GM21717 (cell line): ENCODE results near the gene VPS9D1.
"Not testable (repeated sequence)": the region's sequence is repeated elsewhere in the genome, so short reads cannot be mapped to it uniquely, and the experiment has no call there.

ENCODE experiments used
- ATAC-seq: cut with Tn5 transposase; IDR thresholded peaks from one replicate; pipeline ENCODE4 v1.9.1; 2021; ENCODE audit warnings: mild to moderate bottlenecking, moderate library complexity; ENCODE audit not compliant: unreplicated experiment

VPS9D1 gene

DNA sequence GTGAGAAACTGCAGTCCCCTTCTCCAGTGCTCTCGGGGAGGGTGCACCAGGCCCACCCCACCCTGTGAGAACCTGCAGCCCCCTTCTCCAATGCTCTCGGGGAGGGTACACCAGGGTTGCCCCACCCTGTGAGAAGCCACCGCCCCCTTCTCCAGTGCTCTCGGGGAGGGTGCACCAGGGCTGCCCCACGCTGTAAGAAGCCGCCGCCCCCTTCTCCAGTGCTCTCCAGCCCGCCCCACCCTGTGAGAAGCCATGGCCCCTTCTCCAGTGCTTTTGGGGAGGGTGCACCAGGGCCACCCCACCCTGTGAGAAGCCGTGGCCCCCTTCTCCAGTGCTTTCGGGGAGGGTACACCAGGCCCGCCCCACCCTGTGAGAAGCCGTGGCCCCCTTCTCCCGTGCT, 50.9 kb downstream of the VPS9D1 start:
- ATAC-seq: no peak

- ATAC-seq: no peak
These were observed 51.9 kb downstream of the VPS9D1 start for GRCh38 chr16:89668790-89669158.

DNA sequence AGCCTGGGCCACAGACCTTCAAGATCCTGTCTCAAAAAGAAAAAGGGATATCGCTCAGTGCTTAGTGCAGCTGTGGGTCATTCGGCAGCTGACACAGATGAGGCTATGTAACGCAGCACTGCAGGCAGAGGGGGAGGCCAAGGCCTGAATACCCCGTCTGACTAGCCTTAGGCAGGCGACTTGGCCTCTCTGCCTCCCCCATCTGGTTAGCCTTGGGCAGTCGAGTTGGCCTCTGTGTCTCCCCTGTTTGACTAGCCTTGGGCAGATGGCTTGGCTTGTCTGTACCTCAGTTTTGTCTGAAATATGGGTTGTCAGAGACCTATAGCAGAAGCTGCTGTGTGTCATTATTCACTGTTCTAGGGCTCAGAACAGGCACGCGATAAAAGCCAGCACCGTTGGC, 53.1 kb downstream of the VPS9D1 start:
- no peak for ATAC-seq

- ATAC-seq: not testable (repeated sequence)
These were observed 53.7 kb downstream of the VPS9D1 start for GRCh38 chr16:89667000-89667399.

DNA sequence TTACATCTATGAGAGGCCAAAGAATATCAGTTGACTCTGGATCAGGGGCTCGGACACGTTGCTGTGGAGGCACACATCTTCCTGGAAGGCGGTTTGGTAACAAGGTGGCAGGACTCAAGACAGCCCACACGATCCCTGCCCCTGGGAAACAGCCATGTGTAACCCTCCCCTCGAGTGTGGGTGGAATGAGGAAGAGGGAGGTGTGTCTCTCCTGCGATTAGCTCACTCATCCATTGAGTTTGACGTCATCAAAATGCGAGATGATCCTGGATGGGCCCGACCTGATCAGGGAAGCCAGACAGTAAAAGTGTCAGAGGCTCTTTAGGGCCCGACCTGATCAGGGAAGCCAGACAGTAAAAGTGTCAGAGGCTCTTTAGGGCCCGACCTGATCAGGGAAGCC, 56.5 kb downstream of the VPS9D1 start:
- ATAC-seq: not testable (repeated sequence)

DNA sequence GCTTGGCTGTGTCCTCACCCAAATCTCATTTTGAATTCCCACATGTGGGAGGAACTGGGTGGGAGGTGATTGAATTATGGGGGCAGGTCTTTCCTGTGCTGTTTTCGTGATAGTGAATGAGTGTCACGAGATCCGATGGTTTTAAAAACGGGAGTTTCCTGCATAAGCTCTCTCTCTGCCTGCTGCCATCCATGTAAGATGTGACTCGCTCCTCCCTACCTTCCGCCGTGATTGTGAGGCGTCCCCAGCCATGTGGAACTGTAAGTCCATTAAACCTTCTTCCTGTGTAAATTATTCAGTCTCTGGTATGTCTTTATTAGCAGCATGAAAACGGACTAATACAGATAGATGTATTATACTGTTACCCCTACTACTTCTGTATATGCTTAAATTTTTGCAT, 59.5 kb downstream of the VPS9D1 start:
- ATAC-seq: no peak

- no peak for ATAC-seq
These were observed 60.6 kb downstream of the VPS9D1 start for GRCh38 chr16:89660146-89660545.

DNA sequence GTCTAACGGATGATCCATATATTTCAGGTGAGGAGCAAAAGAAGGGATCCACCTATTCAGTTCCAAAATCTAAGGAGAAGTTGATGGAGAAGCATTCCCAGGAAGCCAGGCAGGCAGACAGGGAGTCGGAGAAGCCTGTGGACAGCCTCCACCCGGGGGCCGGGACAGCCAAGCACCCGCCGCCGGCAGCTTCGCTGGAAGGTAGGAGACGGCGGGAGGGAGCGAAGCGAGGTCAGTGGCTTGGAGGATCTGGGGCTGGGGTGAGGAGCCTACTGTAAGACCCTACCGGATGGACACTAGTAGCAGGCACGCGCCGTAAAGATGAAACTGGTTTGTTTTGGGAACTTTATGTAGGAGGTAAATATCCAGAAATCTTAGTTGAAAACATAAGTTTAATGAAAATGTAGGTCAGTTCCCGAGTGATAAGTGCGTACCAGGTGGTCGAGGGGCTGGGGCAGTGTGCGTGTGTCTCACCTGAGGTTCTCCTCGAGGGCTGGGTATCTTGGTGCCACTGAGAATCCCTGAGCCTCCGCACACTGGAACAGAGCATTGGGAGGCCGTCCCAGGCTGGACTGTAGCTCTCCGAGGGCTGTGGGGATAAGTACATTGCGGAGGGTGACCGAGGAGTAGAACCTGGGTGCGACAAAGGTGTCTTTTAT, 62.3 kb downstream of the VPS9D1 start:
- ATAC-seq: peak; percentile 12

DNA sequence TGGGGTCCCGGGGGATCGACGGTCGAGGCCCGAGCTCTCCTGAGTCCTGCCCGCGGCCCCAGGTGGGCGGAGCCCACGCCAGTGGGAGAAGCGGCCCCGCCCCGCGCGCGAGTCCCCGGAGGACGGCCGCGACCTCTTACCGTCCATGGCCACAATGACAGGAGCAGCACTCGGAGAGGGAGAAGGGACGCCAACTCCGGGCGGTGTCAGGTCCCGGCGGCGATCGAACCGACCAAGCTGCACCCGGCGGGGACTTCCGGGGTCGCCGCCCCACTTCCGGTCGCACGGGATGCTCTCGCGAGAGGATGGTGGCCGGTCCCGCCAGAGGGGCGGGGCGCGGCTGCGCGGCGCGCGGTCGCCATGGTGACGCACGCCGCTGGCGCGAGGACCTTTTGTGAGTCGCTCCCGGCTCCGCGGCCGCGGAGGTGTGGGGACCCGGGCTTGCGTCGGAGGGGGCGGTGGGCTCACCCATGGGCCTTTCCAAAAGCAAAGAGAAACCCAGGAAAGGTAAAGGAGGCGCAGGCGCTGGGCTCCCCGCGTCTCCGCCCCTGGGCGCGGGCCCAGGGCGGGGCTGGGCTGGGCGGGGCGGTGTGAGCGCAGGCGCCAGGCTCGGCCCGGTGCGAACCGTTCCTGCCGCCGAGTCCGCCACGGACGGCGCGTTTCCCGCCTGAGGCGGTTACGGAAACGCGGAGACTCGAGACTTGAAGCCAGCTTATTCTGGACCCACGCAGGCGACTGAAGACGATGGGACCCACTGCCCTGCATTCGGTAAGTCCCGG, 63.1 kb downstream of the VPS9D1 start, which contains the start of the genes CHMP1A and SPATA33:
CHMP1A (minus strand) TSS at position 267 of the 779 bp plus-strand sequence; CDS start at position 147, 120 bp downstream.
SPATA33 (plus strand) TSS at position 395 of the 779 bp plus-strand sequence; CDS start at position 471, 76 bp downstream.
- ATAC-seq: peak; percentile 86
